Mesendoderm (in vitro differentiated cells): ENCODE results near the gene MATN1.

Experiments used
- DNase-seq: peaks from one replicate; pipeline ENCODE4 v3.0.0; 2013
- H2AK5ac ChIP-seq: 2 replicates; pipeline ENCODE4 v1.6.1; 2013; ENCODE audit warnings: low read length, inconsistent platforms
- H2BK120ac ChIP-seq: 2 replicates; pipeline ENCODE4 v1.6.1; 2013; ENCODE audit warnings: low read depth, mild to moderate bottlenecking, low read length, moderate library complexity, mixed read lengths
- H2BK15ac ChIP-seq: replicated peaks from 2 replicates; pipeline ENCODE4 v1.6.1; 2013; ENCODE audit warnings: low read depth, mild to moderate bottlenecking, moderate library complexity
- H2BK5ac ChIP-seq: 2 replicates; pipeline ENCODE4 v1.6.1; 2013; ENCODE audit warnings: low read length, inconsistent platforms
- H3K18ac ChIP-seq: 2 replicates; pipeline ENCODE4 v1.6.1; 2013; ENCODE audit warnings: mild to moderate bottlenecking, low read length, mixed read lengths
- H3K23ac ChIP-seq: one replicate; pipeline ENCODE4 v1.6.1; 2013; ENCODE audit warnings: low read length
- H3K27ac ChIP-seq: 2 replicates; pipeline ENCODE4 v1.5.1; 2013; ENCODE audit warnings: low read depth, mild to moderate bottlenecking, inconsistent platforms, low read length, moderate library complexity
- H3K27me3 ChIP-seq: 2 replicates; pipeline ENCODE4 v1.6.1; 2013; ENCODE audit warnings: low read length, control low read depth, mild to moderate bottlenecking, inconsistent platforms; ENCODE audit not compliant: insufficient read depth, poor library complexity
- H3K36me3 ChIP-seq: 2 replicates; pipeline ENCODE4 v1.6.1; 2013; ENCODE audit warnings: low read length, inconsistent platforms; ENCODE audit not compliant: control insufficient read depth, insufficient read depth
- H3K4ac ChIP-seq: one replicate; pipeline ENCODE4 v1.6.1; 2013; ENCODE audit warnings: low read depth, mild to moderate bottlenecking, low read length, moderate library complexity
- H3K4me1 ChIP-seq: 2 replicates; pipeline ENCODE4 v1.6.1; 2013; ENCODE audit warnings: low read depth, low read length, inconsistent platforms; ENCODE audit not compliant: control insufficient read depth
- H3K4me2 ChIP-seq: 2 replicates; pipeline ENCODE4 v1.6.1; 2013; ENCODE audit warnings: low read length
- H3K4me3 ChIP-seq: 2 replicates; pipeline ENCODE4 v1.5.1; 2013; ENCODE audit warnings: mild to moderate bottlenecking, low read length
- H3K56ac ChIP-seq: one replicate; pipeline ENCODE4 v1.6.1; 2013; ENCODE audit warnings: low read length
- H3K79me1 ChIP-seq: 2 replicates; pipeline ENCODE4 v1.6.1; 2013; ENCODE audit warnings: low read length, inconsistent platforms
- H3K79me2 ChIP-seq: 2 replicates; pipeline ENCODE4 v1.6.1; 2013; ENCODE audit warnings: mild to moderate bottlenecking, low read length; ENCODE audit not compliant: control insufficient read depth, insufficient read depth
- H3K9ac ChIP-seq: 2 replicates; pipeline ENCODE4 v1.6.1; 2013; ENCODE audit warnings: low read length, inconsistent platforms
- H4K5ac ChIP-seq: one replicate; pipeline ENCODE4 v1.6.1; 2013; ENCODE audit warnings: low read length
- H4K8ac ChIP-seq: one replicate; pipeline ENCODE4 v1.6.1; 2013; ENCODE audit warnings: low read depth, mild to moderate bottlenecking, control low read depth, low read length, moderate library complexity
- WGBS: extraction: QIAGEN DNeasy Blood & Tissue Kit; methylation state at CpG from one replicate; pipeline ENCODE4 v1.1.7; 2013; ENCODE audit warnings: low lambda C conversion rate, missing lambda C conversion rate; ENCODE audit not compliant: insufficient coverage; ENCODE audit errors: extremely low coverage; 5-methylcytosine and 5-hydroxymethylcytosine counted together

Gene MATN1

GRCh38 chr1:30718636-30719405 lies 4.6 kb downstream of the MATN1 start:
- Histone ChIP-seq H4K8ac (no peak overlapping the region), H3K4me3 (peak overlapping the region; percentile 19), H3K18ac (no peak overlapping the region), H3K4me1 (no peaks in the 10 kb centered on the region), H3K23ac (no peak overlapping the region), H2BK15ac (no peak overlapping the region), H4K5ac (no peak overlapping the region), H3K4me2 (peak overlapping the region; percentile 96), H2BK5ac (no peak overlapping the region), H2BK120ac (no peak overlapping the region), H3K79me1 (no peaks in the 10 kb centered on the region), H3K27ac (no peak overlapping the region), H3K79me2 (no peaks in the 10 kb centered on the region), H2AK5ac (no peak overlapping the region), H3K4ac (no peak overlapping the region), H3K27me3 (no peaks in the 10 kb centered on the region), H3K56ac (peak overlapping the region; percentile 79), H3K36me3 (no peaks in the 10 kb centered on the region), H3K9ac (peak overlapping the region; percentile 46)
- WGBS, result no CpG with 5 or more reads among the region's 66 CpGs
- peak; percentile 96 for DNase-seq

GRCh38 chr1:30718091-30718635 lies 5.2 kb downstream of the MATN1 start:
- no peak overlapping the region for H3K27ac ChIP-seq

GRCh38 chr1:30716646-30717045 lies 6.7 kb downstream of the MATN1 start:
- H2AK5ac ChIP-seq, result no peak overlapping the region
- H3K4me3 ChIP-seq, result no peak overlapping the region
- no peak overlapping the region for H2BK5ac ChIP-seq
- H3K79me1 ChIP-seq, result no peaks in the 10 kb centered on the region
- H4K5ac ChIP-seq, result no peak overlapping the region
- H3K36me3 ChIP-seq, result no peaks in the 10 kb centered on the region
- H4K8ac ChIP-seq, result no peak overlapping the region
- no peak overlapping the region for H3K27ac ChIP-seq
- no peak for DNase-seq
- no peak overlapping the region for H3K4ac ChIP-seq
- no peak overlapping the region for H3K18ac ChIP-seq
- no peaks in the 10 kb centered on the region for H3K79me2 ChIP-seq
- H3K4me2 ChIP-seq, result no peak overlapping the region
- H2BK15ac ChIP-seq, result no peak overlapping the region
- no peak overlapping the region for H3K23ac ChIP-seq
- no peak overlapping the region for H3K56ac ChIP-seq
- no peaks in the 10 kb centered on the region for H3K27me3 ChIP-seq
- H2BK120ac ChIP-seq, result no peak overlapping the region
- H3K4me1 ChIP-seq, result no peaks in the 10 kb centered on the region
- no CpG with 5 or more reads among the region's 8 CpGs for WGBS
- no peak overlapping the region for H3K9ac ChIP-seq

More at GRCh38 chr1:30718091-30718635, 5.2 kb downstream of the MATN1 start:
- H3K56ac ChIP-seq, result peak overlapping the region; percentile 64
- H3K36me3 ChIP-seq, result no peaks in the 10 kb centered on the region
- H3K4me3 ChIP-seq, result no peak overlapping the region
- no peak overlapping the region for H2BK15ac ChIP-seq
- H3K79me1 ChIP-seq, result no peaks in the 10 kb centered on the region
- H3K9ac ChIP-seq, result no peak overlapping the region
- no peaks in the 10 kb centered on the region for H3K79me2 ChIP-seq
- DNase-seq, result peak; percentile 99
- no peak overlapping the region for H4K5ac ChIP-seq
- no peaks in the 10 kb centered on the region for H3K4me1 ChIP-seq
- no peak overlapping the region for H3K23ac ChIP-seq
- no peak overlapping the region for H2BK5ac ChIP-seq
- H2AK5ac ChIP-seq, result no peak overlapping the region
- WGBS, result no CpG with 5 or more reads among the region's 50 CpGs
- no peak overlapping the region for H3K4ac ChIP-seq
- H3K4me2 ChIP-seq, result no peak overlapping the region
- no peaks in the 10 kb centered on the region for H3K27me3 ChIP-seq
- H2BK120ac ChIP-seq, result no peak overlapping the region
- H3K18ac ChIP-seq, result no peak overlapping the region
- H4K8ac ChIP-seq, result no peak overlapping the region

- no CpG with 5 or more reads among the region's 11 CpGs for WGBS
- Histone ChIP-seq H3K79me1 (no peaks in the 10 kb centered on the region), H3K79me2 (no peaks in the 10 kb centered on the region), H3K4me2 (no peak overlapping the region), H2BK5ac (no peak overlapping the region), H4K5ac (no peak overlapping the region), H3K36me3 (no peaks in the 10 kb centered on the region), H4K8ac (no peak overlapping the region), H3K27me3 (no peaks in the 10 kb centered on the region), H3K56ac (no peak overlapping the region), H3K18ac (no peak overlapping the region), H2BK15ac (no peak overlapping the region), H2BK120ac (no peak overlapping the region), H3K23ac (no peak overlapping the region), H3K9ac (no peak overlapping the region), H3K4me3 (no peak overlapping the region), H3K27ac (no peak overlapping the region), H3K4ac (no peak overlapping the region), H3K4me1 (no peaks in the 10 kb centered on the region), H2AK5ac (no peak overlapping the region)
- no peak for DNase-seq
These were observed 7.5 kb downstream of the MATN1 start for GRCh38 chr1:30715886-30716285.

- H3K27me3 ChIP-seq, result no peaks in the 10 kb centered on the region
- H4K5ac ChIP-seq, result no peak overlapping the region
- H3K79me1 ChIP-seq, result no peaks in the 10 kb centered on the region
- no peak overlapping the region for H3K4ac ChIP-seq
- H2BK120ac ChIP-seq, result no peak overlapping the region
- DNase-seq, result peak; percentile 43
- H3K4me2 ChIP-seq, result no peak overlapping the region
- no peak overlapping the region for H2BK5ac ChIP-seq
- no peak overlapping the region for H4K8ac ChIP-seq
- no peak overlapping the region for H3K56ac ChIP-seq
- H3K18ac ChIP-seq, result no peak overlapping the region
- no CpG with 5 or more reads among the region's 2 CpGs for WGBS
- no peaks in the 10 kb centered on the region for H3K79me2 ChIP-seq
- H3K23ac ChIP-seq, result no peak overlapping the region
- no peak overlapping the region for H2BK15ac ChIP-seq
- no peaks in the 10 kb centered on the region for H3K4me1 ChIP-seq
- no peak overlapping the region for H2AK5ac ChIP-seq
- no peak overlapping the region for H3K27ac ChIP-seq
- no peak overlapping the region for H3K9ac ChIP-seq
- no peaks in the 10 kb centered on the region for H3K36me3 ChIP-seq
- H3K4me3 ChIP-seq, result no peak overlapping the region
These were observed 8.2 kb downstream of the MATN1 start for GRCh38 chr1:30715216-30715615.
